IMR-90 (cell line): ENCODE data around the gene ZNF718. TPM values are rescaled to one million over a fixed set of nuclear protein-coding genes. Genes with fewer than 3 reads are reported as not detected.

Experiments used
- ATAC-seq: fragments of 200-7000 bp; cut with Tn5 transposase; 2 replicates; pipeline ENCODE4 v1.9.1; 2020; ENCODE audit warnings: low read depth, mild to moderate bottlenecking, moderate library complexity
- BruUV-seq: library from RNA; stranded (reverse); fragments of 400-500 nt; replicated peaks from 2 replicates; lab custom pipeline; 2021; lab: Mats Ljungman, UMichigan
- CTCF ChIA-PET: fragments of 300-600 bp; formaldehyde crosslinking; extraction: SDS; loops from one replicate; lab custom pipeline; 2021; ENCODE audit warnings: antibody characterized with exemption; lab: Yijun Ruan, JAX
- POLR2A ChIA-PET: fragments of 300-600 bp; sonication (Branson Sonifier 250); formaldehyde crosslinking; loops from one replicate; lab custom pipeline; 2022; ENCODE audit warnings: antibody characterized with exemption; ENCODE audit not compliant: unreplicated experiment; lab: Charles Lee
- DNase-seq: peaks from one replicate; pipeline ENCODE4 v3.0.0; 2013
- H2AFZ ChIP-seq: replicated peaks from 2 replicates; pipeline ENCODE3; 2013; ENCODE audit warnings: low read length, mild to moderate bottlenecking; ENCODE audit not compliant: poor library complexity
- H2AK5ac ChIP-seq: 2 replicates; pipeline ENCODE4 v1.6.1; 2013; ENCODE audit warnings: low read depth, low read length, inconsistent platforms
- H2AK9ac ChIP-seq: replicated peaks from 2 replicates; pipeline ENCODE3; 2013; ENCODE audit warnings: mild to moderate bottlenecking, low read depth, low read length, moderate library complexity; ENCODE audit not compliant: poor library complexity
- H2BK120ac ChIP-seq: 2 replicates; pipeline ENCODE4 v1.6.1; 2013; ENCODE audit warnings: low read depth, low read length, inconsistent platforms
- H2BK15ac ChIP-seq: 3 replicates; pipeline ENCODE4 v1.6.1; 2013; ENCODE audit warnings: low read depth, low read length, inconsistent platforms
- H2BK20ac ChIP-seq: 2 replicates; pipeline ENCODE4 v1.6.1; 2013; ENCODE audit warnings: low read depth, mild to moderate bottlenecking, inconsistent platforms, low read length, moderate library complexity
- H2BK5ac ChIP-seq: 2 replicates; pipeline ENCODE4 v1.6.1; 2013; ENCODE audit warnings: mild to moderate bottlenecking, low read depth, low read length, inconsistent platforms; ENCODE audit not compliant: poor library complexity, severe bottlenecking
- H3K14ac ChIP-seq: replicated peaks from 2 replicates; pipeline ENCODE4 v1.6.1; 2013; ENCODE audit warnings: low read depth, low read length, inconsistent platforms
- H3K18ac ChIP-seq: 2 replicates; pipeline ENCODE4 v1.6.1; 2013; ENCODE audit warnings: low read depth, low read length, control low read depth
- H3K23ac ChIP-seq: 2 replicates; pipeline ENCODE4 v1.6.1; 2013; ENCODE audit warnings: low read depth, low read length, inconsistent platforms
- H3K27ac ChIP-seq: 2 replicates; pipeline ENCODE4 v1.5.1; 2013; ENCODE audit warnings: mild to moderate bottlenecking, control low read depth, low read length; ENCODE audit not compliant: insufficient read depth
- H3K27me3 ChIP-seq: 2 replicates; pipeline ENCODE4 v1.6.1; 2013; ENCODE audit warnings: low read length; ENCODE audit not compliant: control insufficient read depth, insufficient read depth
- H3K36me3 ChIP-seq: 2 replicates; pipeline ENCODE4 v1.6.1; 2013; ENCODE audit warnings: low read length, mixed read lengths; ENCODE audit not compliant: control insufficient read depth, insufficient read depth
- H3K4ac ChIP-seq: 2 replicates; pipeline ENCODE4 v1.6.1; 2013; ENCODE audit warnings: low read depth, low read length, inconsistent platforms
- H3K4me1 ChIP-seq: 2 replicates; pipeline ENCODE4 v1.6.1; 2013; ENCODE audit warnings: low read length, mixed read lengths; ENCODE audit not compliant: control insufficient read depth, insufficient read depth
- H3K4me2 ChIP-seq: 2 replicates; pipeline ENCODE4 v1.6.1; 2013; ENCODE audit warnings: low read depth, mild to moderate bottlenecking, control low read depth, low read length, moderate library complexity
- H3K4me3 ChIP-seq: 2 replicates; pipeline ENCODE4 v1.5.1; 2013; ENCODE audit warnings: low read depth, mild to moderate bottlenecking, control low read depth, low read length, moderate library complexity; ENCODE audit not compliant: insufficient read depth
- H3K56ac ChIP-seq: 2 replicates; pipeline ENCODE4 v1.6.1; 2013; ENCODE audit warnings: low read length, inconsistent platforms; ENCODE audit not compliant: insufficient read depth; ENCODE audit errors: extremely low read depth
- H3K79me1 ChIP-seq, 2 experiments: 2 replicates each; pipeline ENCODE4 v1.6.1; 2013; ENCODE audit warnings: low read length in 2 of 2, inconsistent platforms in 1 of 2, low read depth in 1 of 2
- H3K9ac ChIP-seq: 2 replicates; pipeline ENCODE4 v1.6.1; 2013; ENCODE audit warnings: low read depth, low read length, control low read depth
- H3K9me1 ChIP-seq: 2 replicates; pipeline ENCODE4 v1.6.1; 2013; ENCODE audit warnings: low read length, inconsistent platforms; ENCODE audit not compliant: insufficient read depth
- H3K9me3 ChIP-seq: 2 replicates; pipeline ENCODE4 v1.6.1; 2013; ENCODE audit warnings: low read length; ENCODE audit not compliant: control insufficient read depth, insufficient read depth
- H4K20me1 ChIP-seq: 2 replicates; pipeline ENCODE4 v1.6.1; 2013; ENCODE audit warnings: low read length, inconsistent platforms; ENCODE audit not compliant: insufficient read depth
- H4K5ac ChIP-seq: 2 replicates; pipeline ENCODE4 v1.6.1; 2013; ENCODE audit warnings: mild to moderate bottlenecking, low read depth, low read length, control low read depth
- H4K8ac ChIP-seq, 2 experiments: 2 replicates each; pipeline ENCODE4 v1.6.1; 2013; ENCODE audit warnings: low read depth in 2 of 2, low read length in 2 of 2, control low read depth in 1 of 2, inconsistent platforms in 1 of 2
- H4K91ac ChIP-seq: 2 replicates; pipeline ENCODE4 v1.6.1; 2013; ENCODE audit warnings: low read depth, low read length, inconsistent platforms; ENCODE audit not compliant: insufficient read depth
- BHLHE40 ChIP-seq: fragments of 150-350 bp; IDR thresholded peaks from 2 replicates; pipeline ENCODE4 v1.6.1; 2016; ENCODE audit warnings: mild to moderate bottlenecking, low read depth, low read length
- CHD1 ChIP-seq: IDR thresholded peaks from 2 replicates; pipeline ENCODE4 v1.6.1; 2012; ENCODE audit warnings: low read depth, low read length, improper control_type of control experiment
- FOS ChIP-seq: fragments of 150-350 bp; IDR thresholded peaks from 2 replicates; pipeline ENCODE4 v1.6.1; 2016; ENCODE audit warnings: low read depth, low read length
- MAFK ChIP-seq: IDR thresholded peaks from 2 replicates; pipeline ENCODE4 v1.6.1; 2012; ENCODE audit warnings: low read depth, low read length, improper control_type of control experiment
- MAZ ChIP-seq: IDR thresholded peaks from 2 replicates; pipeline ENCODE4 v1.6.1; 2012; ENCODE audit warnings: low read depth, mild to moderate bottlenecking, low read length, improper control_type of control experiment, moderate library complexity, borderline replicate concordance
- MXI1 ChIP-seq: IDR thresholded peaks from 2 replicates; pipeline ENCODE4 v1.6.1; 2012; ENCODE audit warnings: low read depth, mild to moderate bottlenecking, low read length, moderate library complexity, borderline replicate concordance
- POLR2A ChIP-seq: IDR thresholded peaks from 2 replicates; pipeline ENCODE4 v1.6.1; 2012; ENCODE audit warnings: mild to moderate bottlenecking, low read depth, low read length
- RAD21 ChIP-seq: IDR thresholded peaks from 2 replicates; pipeline ENCODE4 v1.6.1; 2012; ENCODE audit warnings: low read length, improper control_type of control experiment
- RCOR1 ChIP-seq: IDR thresholded peaks from 2 replicates; pipeline ENCODE4 v1.6.1; 2012; ENCODE audit warnings: mild to moderate bottlenecking, low read length, improper control_type of control experiment; ENCODE audit not compliant: insufficient replicate concordance
- RFX5 ChIP-seq: IDR thresholded peaks from 2 replicates; pipeline ENCODE4 v1.8.0; 2012; ENCODE audit warnings: low read depth, mild to moderate bottlenecking, low read length, moderate library complexity
- SMC3 ChIP-seq: fragments of 150-350 bp; IDR thresholded peaks from 2 replicates; pipeline ENCODE4 v1.6.1; 2016; ENCODE audit warnings: low read depth, mild to moderate bottlenecking, antibody characterized with exemption, low read length, moderate library complexity
- dilution Hi-C: fragments of 300-500 bp; cut with HindIII; formaldehyde crosslinking; loops from one replicate; pipeline ENCODE4 v1.14.3; 2018; ENCODE audit warnings: low sequenced_read_pairs; ENCODE audit not compliant: unreplicated experiment
- in situ Hi-C: fragments of 300-500 bp; cut with MboI; formaldehyde crosslinking; loops from 3 replicates; pipeline ENCODE4 v1.14.3; 2019; ENCODE audit warnings: low sequenced_read_pairs, inconsistent platforms, mixed read lengths
- intact Hi-C: fragments of 100-400 bp; cut with micrococcal nuclease; formaldehyde crosslinking; loops from 2 replicates; pipeline ENCODE4 v1.10.0; 2022
- polyA plus RNA-seq, 3 experiments: library from polyadenylated mRNA; depleted of rRNA; stranded (reverse); fragments of >200 nt; gene quantifications; 2 replicates each; pipeline ENCODE4 v1.2.3, GENCODE V29; 2012; ENCODE audit warnings: low replicate concordance in 1 of 3
- total RNA-seq: library from RNA; depleted of rRNA; stranded (reverse); fragments of >200 nt; gene quantifications from 2 replicates; pipeline ENCODE4 v1.2.3, GENCODE V29; 2012
- TF ChIP-seq, protein P1 (sequence below): conservative IDR thresholded peaks from 2 replicates; pipeline ENCODE4 v1.5.1; 2012; ENCODE audit warnings: mild to moderate bottlenecking, low read depth, low read length, improper control_type of control experiment
- TF ChIP-seq, protein P2 (sequence below): fragments of 150-350 bp; IDR thresholded peaks from 2 replicates; pipeline ENCODE4 v1.6.1; 2017; ENCODE audit warnings: mild to moderate bottlenecking, antibody characterized with exemption, low read length, low read depth

Gene ZNF718
- total and polyA plus RNA-seq, 2 of the 4 experiments (the other 2 are of a cell fraction): 1.1 to 1.8 TPM

DNA sequence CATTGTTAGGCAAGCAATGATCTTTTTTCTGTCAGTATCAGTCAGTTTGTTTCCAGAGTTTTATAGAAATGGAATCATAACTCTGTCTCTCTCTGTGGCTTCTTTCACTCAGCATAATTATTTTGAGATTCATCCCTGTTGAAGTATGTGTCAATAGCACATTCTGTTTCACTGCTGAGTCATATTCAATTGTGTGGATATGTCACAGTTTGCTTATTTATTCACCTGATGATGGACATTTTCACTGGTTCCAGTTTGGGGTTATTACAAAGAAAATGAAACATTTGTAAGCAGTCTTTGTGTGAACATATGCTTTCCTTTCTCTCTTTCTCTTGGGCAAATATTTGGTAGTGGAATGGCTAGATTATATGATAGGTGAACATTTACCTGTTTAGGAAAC, 10.2 kb upstream of the ZNF718 start:
- Histone ChIP-seq H3K56ac (no peak overlapping the region), H3K23ac (no peak overlapping the region), H2AK5ac (no peak overlapping the region), H3K18ac (no peak overlapping the region), H3K9me1 (no peaks in the 10 kb centered on the region), H3K9me3 (peaks cover 20% of the 10 kb centered on the region), H3K79me1 (no peaks in the 10 kb centered on the region), H3K14ac (no peak overlapping the region), H2BK5ac (no peak overlapping the region), H4K20me1 (no peaks in the 10 kb centered on the region), H3K4ac (no peak overlapping the region), H3K4me1 (no peaks in the 10 kb centered on the region), H2BK120ac (no peak overlapping the region), H3K4me2 (no peak overlapping the region), H4K8ac (no peak overlapping the region), H4K5ac (no peak overlapping the region), H3K27me3 (no peaks in the 10 kb centered on the region), H2BK15ac (no peak overlapping the region), H4K91ac (no peak overlapping the region), H3K9ac (no peak overlapping the region), H3K36me3 (no peaks in the 10 kb centered on the region), H2AK9ac (no peak overlapping the region), H3K4me3 (no peak overlapping the region), H3K27ac (no peak overlapping the region), H2AFZ (no peak overlapping the region), H2BK20ac (no peak overlapping the region)
- dilution Hi-C loops (no loop called here), in situ Hi-C loops (no loop called here), intact Hi-C loops (no loop called here)
- ChIA-PET CTCF (no interaction called here), POLR2A (no interaction called here)
- no TSS peak for BruUV-seq
- TF ChIP-seq, protein P1, sequence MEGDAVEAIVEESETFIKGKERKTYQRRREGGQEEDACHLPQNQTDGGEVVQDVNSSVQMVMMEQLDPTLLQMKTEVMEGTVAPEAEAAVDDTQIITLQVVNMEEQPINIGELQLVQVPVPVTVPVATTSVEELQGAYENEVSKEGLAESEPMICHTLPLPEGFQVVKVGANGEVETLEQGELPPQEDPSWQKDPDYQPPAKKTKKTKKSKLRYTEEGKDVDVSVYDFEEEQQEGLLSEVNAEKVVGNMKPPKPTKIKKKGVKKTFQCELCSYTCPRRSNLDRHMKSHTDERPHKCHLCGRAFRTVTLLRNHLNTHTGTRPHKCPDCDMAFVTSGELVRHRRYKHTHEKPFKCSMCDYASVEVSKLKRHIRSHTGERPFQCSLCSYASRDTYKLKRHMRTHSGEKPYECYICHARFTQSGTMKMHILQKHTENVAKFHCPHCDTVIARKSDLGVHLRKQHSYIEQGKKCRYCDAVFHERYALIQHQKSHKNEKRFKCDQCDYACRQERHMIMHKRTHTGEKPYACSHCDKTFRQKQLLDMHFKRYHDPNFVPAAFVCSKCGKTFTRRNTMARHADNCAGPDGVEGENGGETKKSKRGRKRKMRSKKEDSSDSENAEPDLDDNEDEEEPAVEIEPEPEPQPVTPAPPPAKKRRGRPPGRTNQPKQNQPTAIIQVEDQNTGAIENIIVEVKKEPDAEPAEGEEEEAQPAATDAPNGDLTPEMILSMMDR: no peak
- no peak for TF ChIP-seq RCOR1
- TF ChIP-seq, protein P2, sequence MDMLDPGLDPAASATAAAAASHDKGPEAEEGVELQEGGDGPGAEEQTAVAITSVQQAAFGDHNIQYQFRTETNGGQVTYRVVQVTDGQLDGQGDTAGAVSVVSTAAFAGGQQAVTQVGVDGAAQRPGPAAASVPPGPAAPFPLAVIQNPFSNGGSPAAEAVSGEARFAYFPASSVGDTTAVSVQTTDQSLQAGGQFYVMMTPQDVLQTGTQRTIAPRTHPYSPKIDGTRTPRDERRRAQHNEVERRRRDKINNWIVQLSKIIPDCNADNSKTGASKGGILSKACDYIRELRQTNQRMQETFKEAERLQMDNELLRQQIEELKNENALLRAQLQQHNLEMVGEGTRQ: no peak
- TF ChIP-seq FOS: no peak
- TF ChIP-seq BHLHE40: no peak
- TF ChIP-seq SMC3: no peak
- TF ChIP-seq POLR2A: no peak
- no peak for TF ChIP-seq MAZ
- no peak for TF ChIP-seq MXI1
- no peak for TF ChIP-seq RAD21
- TF ChIP-seq CHD1: no peak
- no peak for TF ChIP-seq MAFK
- TF ChIP-seq RFX5: no peak
- ATAC-seq: no peak
- no peak for DNase-seq
